HG03097 (cell line): ENCODE data around the gene HRCT1.
"Not testable (repeated sequence)": the region's sequence is repeated elsewhere in the genome, so short reads cannot be mapped to it uniquely, and the experiment has no call there.

ENCODE experiments used
- ATAC-seq: cut with Tn5 transposase; IDR thresholded peaks from one replicate; pipeline ENCODE4 v1.9.1; 2021; ENCODE audit not compliant: unreplicated experiment, low FRiP score

The HRCT1 gene

GRCh38 chr9:35905912-35906679 is at the start of gene HRCT1:
Gene HRCT1 (plus strand): TSS chr9:35906202. CDS start chr9:35906288, 86 bp downstream.
- no peak for ATAC-seq

DNA sequence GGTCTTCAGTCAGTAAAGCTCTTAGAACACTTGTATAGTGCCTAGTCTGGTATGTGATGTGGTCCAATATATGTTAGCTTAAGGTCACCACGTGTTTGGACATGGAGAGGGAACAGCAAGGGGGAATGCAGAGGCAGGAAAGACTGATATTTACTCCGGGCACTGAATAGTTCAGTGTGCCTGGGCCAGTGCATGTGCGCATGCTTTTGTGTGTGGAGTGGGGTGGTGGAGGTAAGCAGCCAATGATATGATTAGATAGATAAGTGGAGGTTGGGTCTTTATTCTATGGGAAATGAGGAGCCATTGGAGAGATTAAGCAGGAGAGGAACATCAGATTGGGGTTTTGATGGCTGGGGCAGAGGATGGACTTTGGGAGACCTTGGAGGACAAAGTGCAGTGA is 49.8 kb upstream of the HRCT1 start:
- no peak for ATAC-seq

DNA sequence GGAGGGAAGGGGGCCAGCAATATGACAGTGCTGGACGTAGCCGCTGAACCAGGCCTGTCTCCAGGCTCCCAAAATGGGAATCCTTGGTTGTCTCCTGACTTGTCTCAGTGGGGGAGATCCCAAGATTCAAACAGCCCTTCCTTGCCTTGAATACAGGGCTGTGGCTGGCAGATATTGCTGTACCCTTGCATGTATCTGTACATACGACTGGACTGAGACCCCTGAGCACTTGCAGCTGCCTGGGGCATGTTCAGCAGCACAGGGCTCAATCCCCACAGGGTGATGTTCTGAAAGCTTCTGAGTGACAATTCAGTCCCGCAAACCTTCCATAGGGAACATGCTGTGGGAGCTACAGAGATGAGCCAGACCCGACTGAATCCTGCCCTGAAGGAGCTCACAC is 49.1 kb upstream of the HRCT1 start:
- no peak for ATAC-seq

- no peak for ATAC-seq
Measured at GRCh38 chr9:35858458-35858857, 47.5 kb upstream of the HRCT1 start.

GRCh38 chr9:35859310-35859989 is 46.6 kb upstream of the HRCT1 start:
- ATAC-seq: no peak

GRCh38 chr9:35859990-35860339 is 46.0 kb upstream of the HRCT1 start:
- ATAC-seq: no peak

- no peak for ATAC-seq
Measured at GRCh38 chr9:35861161-35861897, 44.7 kb upstream of the HRCT1 start.

DNA sequence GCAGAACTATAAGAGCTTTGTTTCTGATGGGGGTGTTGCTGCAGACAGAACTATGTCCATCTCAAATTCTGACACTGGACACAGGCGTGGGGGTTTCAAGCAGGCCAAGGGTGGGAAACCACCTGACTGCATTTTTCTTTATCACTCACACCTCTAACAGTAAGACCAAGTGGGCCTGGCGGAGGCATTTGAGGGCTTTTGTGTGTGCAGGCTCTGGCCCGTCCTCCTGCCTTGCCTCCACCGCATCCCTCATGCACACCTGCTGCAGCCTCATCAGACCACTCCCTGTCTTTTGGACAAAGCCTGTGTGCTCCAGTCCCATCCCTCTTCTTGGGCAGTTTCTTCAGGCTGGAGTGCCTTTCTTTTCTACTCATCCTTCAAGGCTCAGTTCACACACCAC is 43.7 kb upstream of the HRCT1 start:
- ATAC-seq: no peak

DNA sequence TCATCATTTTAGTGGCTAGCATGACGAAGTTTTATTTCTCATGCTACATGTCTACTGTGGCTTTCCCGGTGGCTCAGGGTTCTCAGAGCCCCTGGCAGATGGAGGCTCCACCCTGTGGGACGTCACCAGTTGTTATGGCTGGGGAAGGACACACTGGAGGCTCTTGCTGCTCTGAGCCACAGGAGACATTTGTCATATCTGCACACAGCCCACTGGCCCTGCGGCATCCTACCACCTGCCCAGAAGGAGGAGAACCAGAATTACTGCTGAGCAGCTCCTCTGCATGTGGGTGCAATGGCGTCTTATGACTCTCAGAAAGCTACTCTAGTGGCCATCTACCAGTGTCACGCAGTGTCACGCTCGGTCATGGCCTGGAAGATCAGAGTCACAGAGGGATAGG is 42.4 kb upstream of the HRCT1 start:
- ATAC-seq: no peak

DNA sequence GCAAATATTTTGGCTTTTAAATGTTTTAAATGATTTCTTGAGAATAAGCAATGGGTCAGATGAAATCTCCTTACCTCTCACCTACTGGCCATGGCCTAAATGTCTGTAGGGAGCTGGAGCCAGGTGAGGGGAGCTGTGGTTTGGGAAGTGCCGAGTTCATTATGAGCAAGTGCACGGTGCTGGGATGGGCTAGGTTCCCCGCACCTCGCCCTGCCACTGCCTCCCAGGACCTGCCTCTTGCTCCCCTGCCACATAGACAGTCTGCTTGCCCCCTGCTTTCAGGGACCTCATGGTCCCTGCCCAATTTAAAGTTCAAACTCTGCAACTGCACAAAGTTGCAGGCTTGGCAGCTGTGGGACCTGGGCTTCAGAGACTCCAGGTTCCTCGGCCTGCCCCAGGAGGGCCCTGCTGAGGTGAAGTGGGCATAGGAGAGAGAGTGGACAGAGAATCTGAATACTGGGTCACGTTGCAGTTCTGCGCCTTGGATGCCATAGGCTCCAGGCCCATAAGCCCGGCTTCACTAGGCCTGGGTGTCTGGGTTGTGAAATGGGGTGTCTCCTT is 41.2 kb upstream of the HRCT1 start:
- no peak for ATAC-seq

DNA sequence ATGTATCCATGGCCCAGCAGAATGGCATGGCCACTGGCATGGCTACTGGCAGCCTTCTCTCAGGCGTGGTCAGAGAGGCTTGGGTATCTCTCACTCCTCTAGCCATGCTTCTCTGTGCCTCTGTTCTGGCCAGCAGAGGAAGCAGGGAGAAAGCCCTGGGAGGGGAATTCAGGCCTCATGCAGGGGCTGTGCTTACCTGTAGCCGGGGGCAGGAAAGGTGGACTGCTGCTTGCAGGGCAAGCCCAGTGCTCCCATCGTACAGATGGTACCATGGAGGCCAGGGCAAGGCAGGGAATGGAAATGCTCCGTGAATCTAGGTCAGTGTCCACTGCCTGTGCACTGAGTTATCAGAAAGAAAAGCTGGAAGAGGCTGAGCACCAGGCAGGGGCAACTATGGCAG is 38.5 kb upstream of the HRCT1 start:
- ATAC-seq: no peak

- no peak for ATAC-seq
Measured at GRCh38 chr9:35868933-35869332, 37.1 kb upstream of the HRCT1 start.

DNA sequence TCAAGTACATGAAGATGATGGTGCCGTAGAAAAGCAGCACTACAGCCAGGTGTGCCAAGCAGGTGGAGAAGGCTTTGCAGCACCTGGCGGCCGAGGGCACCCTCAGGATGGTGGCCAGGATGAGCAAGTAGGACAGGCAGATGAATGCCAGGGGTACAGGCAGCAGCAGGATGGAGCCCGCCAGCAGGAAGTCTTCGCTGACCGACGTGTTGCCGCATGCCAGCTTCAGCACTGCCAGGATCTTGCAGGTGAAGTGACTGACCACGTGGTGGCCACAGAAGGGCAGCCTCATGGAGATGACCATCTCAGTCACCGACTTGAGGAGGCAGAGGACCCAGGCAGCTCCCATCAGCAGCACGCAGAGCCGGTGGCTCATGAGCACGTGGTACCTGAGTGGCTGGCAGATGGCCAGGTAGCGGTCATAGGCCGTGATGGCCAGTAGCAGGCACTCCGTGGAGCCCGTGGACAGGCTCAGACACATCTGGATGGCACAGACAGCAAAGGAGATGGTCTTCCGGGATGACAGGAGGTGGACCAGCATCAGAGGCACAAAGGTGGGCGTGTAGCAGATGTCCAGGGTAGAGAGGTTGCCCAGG is 36.3 kb upstream of the HRCT1 start:
- ATAC-seq: no peak

DNA sequence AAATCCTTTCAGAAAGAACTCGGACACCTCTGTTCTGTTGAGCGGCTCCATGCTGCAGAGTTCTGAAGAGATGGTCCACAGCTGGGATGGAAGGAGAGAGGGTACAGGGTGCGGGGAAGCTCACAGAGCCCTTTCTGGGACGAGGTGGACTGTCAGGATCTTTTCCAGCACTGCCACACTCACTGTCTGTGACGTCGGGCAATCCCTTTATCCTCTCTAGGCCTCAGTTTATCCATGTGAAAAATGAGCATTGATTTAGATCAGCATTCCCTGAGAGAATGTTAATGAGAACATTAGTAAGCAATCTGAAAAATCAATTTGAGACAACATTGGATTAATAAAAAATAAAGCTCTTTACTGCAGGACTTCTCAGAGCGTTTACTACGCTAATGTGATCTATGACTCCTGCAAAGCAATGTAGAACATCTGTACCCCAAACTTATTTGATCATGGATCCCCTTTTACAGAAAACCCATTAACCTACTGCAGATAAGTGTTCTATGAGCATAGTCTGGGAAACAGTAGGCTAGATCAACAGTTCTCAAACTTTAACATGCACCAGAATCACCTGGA is 35.6 kb upstream of the HRCT1 start, which contains the start of gene OR13J1:
TSS of gene OR13J1 (minus strand) at position 51 of the 573 bp plus-strand sequence. CDS start at position 51, 0 bp downstream.
- ATAC-seq: no peak

- ATAC-seq: no peak
Measured at GRCh38 chr9:35871545-35871944, 34.5 kb upstream of the HRCT1 start.

GRCh38 chr9:35872505-35872904 is 33.5 kb upstream of the HRCT1 start:
- no peak for ATAC-seq

DNA sequence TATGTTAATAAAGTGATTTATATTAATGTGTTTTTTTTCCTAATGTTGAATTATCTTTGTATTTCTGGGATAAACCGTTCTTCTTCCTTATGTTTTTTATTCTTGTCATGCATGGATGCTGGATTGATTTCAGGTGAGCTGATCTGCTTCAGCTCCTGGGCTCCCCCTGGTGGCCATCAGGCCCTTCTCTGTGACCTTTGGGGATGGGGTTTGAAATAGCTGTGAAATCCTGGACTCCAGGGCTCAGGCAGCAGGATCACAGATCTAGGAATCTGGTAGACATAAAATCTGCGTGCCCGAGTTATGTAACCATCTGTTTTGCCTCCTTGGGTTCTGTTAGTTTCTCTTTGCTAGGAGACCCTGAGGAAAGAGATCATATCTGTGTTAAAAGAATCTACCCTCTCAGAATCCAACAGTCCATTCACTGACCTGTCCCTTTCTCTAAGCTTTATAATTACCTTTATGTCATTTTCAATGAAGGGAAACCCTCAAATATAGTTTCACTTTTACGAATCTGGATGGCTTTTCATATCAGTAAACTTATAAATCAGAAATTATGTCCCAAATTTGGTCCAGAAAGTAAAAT is 23.6 kb upstream of the HRCT1 start:
- no peak for ATAC-seq

- ATAC-seq: no peak
Measured at GRCh38 chr9:35882996-35883395, 23.0 kb upstream of the HRCT1 start.

DNA sequence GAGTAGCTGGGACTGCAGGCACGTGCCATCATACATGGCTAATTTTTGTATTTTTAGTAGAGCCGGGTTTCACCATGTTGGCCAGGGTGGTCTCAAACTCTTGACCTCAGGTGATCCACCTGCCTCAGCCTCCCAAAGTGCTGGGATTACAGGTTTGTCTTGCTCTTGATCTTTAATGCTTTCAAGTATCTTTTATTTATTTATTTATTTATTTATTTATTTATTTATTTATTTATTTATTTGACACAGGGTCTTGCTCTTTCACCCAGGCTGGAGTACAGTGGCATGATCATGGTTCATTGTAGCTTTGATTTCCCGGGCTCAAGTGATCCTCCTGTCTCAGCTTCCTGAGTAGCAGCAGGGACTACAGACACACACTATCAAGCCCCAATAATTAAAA is 21.1 kb upstream of the HRCT1 start:
- not testable (repeated sequence) for ATAC-seq

GRCh38 chr9:35891646-35892045 is 14.4 kb upstream of the HRCT1 start:
- no peak for ATAC-seq
